BJ (cell line): ENCODE data around the gene CIAO2A. TPM values are rescaled to one million over a fixed set of nuclear protein-coding genes. Genes with fewer than 3 reads are reported as not detected.
A peak's percentile ranks its signal among the peaks of the same experiment; 100 is the strongest.

Experiments
- CTCF ChIA-PET: fragments of 350-600 bp; formaldehyde crosslinking; extraction: SDS; loops from one replicate; lab custom pipeline; 2021; ENCODE audit warnings: antibody characterized with exemption, inconsistent platforms; lab: Yijun Ruan, JAX
- POLR2A ChIA-PET: fragments of 300-600 bp; sonication (Branson Sonifier 250); formaldehyde crosslinking; extraction: SDS; loops from one replicate; lab custom pipeline; 2021; ENCODE audit warnings: antibody characterized with exemption; lab: Charles Lee
- DNase-seq: peaks from one replicate; pipeline ENCODE4 v3.0.0-alpha.2; 2011; ENCODE audit warnings: low read depth
- H3K27me3 ChIP-seq: 2 replicates; pipeline ENCODE4 v1.6.0; 2011; ENCODE audit warnings: low read length; ENCODE audit not compliant: control insufficient read depth, insufficient read depth
- H3K36me3 ChIP-seq: 2 replicates; pipeline ENCODE4 v1.5.1; 2011; ENCODE audit warnings: low read length; ENCODE audit not compliant: control insufficient read depth, insufficient read depth
- H3K4me3 ChIP-seq: 2 replicates; pipeline ENCODE4 v1.5.1; 2011; ENCODE audit warnings: low read depth, mild to moderate bottlenecking, control low read depth, low read length
- CTCF ChIP-seq: IDR thresholded peaks from 2 replicates; pipeline ENCODE4 v1.5.1; 2011; ENCODE audit warnings: low read depth, mild to moderate bottlenecking, control low read depth, inconsistent platforms, low read length, moderate library complexity; ENCODE audit not compliant: insufficient read depth
- polyA plus RNA-seq: library from polyadenylated mRNA; depleted of rRNA; stranded (reverse); fragments of >200 nt; gene quantifications from 2 replicates; pipeline ENCODE4 v1.2.3, GENCODE V29; 2011

CIAO2A gene
- polyA plus RNA-seq, 1 experiment, result 24.6 TPM

- ChIA-PET POLR2A (no interaction called here), CTCF (interaction anchor here (0.6 to 1.4 kb wide), 4 partner anchors 107 to 644 kb away, joined by 3 to 7 read pairs (median 3); no protein-coding TSS in a partner anchor)
- no peaks in the 10 kb centered on the region for H3K36me3 ChIP-seq
- H3K27me3 ChIP-seq, result no peaks in the 10 kb centered on the region
- no peak overlapping the region for H3K4me3 ChIP-seq
- no peak for TF ChIP-seq CTCF
- DNase-seq, result no peak
Measured at GRCh38 chr15:64071931-64072765, 21.5 kb downstream of the CIAO2A start.

GRCh38 chr15:64070965-64071851 lies 22.4 kb downstream of the CIAO2A start:
- ChIA-PET POLR2A (no interaction called here), CTCF (interaction anchor here (0.6 to 1.4 kb wide), 4 partner anchors 191 to 645 kb away, joined by 3 to 7 read pairs (median 3); no protein-coding TSS in a partner anchor)

GRCh38 chr15:64070106-64070505 lies 23.5 kb downstream of the CIAO2A start:
- ChIA-PET POLR2A (no interaction called here), CTCF (interaction anchor here (0.9 to 5.4 kb wide), 5 partner anchors 24 to 459 kb away, joined by 3 to 56 read pairs (median 8); partner anchors contain the start of genes DAPK2 and HERC1)
- Histone ChIP-seq H3K4me3 (no peak overlapping the region), H3K36me3 (no peaks in the 10 kb centered on the region), H3K27me3 (no peaks in the 10 kb centered on the region)
- no peak for DNase-seq
- TF ChIP-seq CTCF, result no peak

More at GRCh38 chr15:64070965-64071851, 22.4 kb downstream of the CIAO2A start:
- H3K36me3 ChIP-seq, result no peaks in the 10 kb centered on the region
- no peak overlapping the region for H3K4me3 ChIP-seq
- H3K27me3 ChIP-seq, result no peaks in the 10 kb centered on the region
- no peak for TF ChIP-seq CTCF
- DNase-seq, result peak; percentile 53

- CTCF ChIA-PET, result interaction anchor here (0.6 to 5.4 kb wide), 33 partner anchors 11 to 776 kb away, joined by 3 to 56 read pairs (median 4); partner anchors contain the start of gene DAPK2
- Histone ChIP-seq H3K4me3 (no peak overlapping the region), H3K36me3 (no peaks in the 10 kb centered on the region), H3K27me3 (no peaks in the 10 kb centered on the region)
- DNase-seq, result no peak
- no peak for TF ChIP-seq CTCF
- POLR2A ChIA-PET, result no interaction called here
Measured at GRCh38 chr15:64068133-64068532, 25.5 kb downstream of the CIAO2A start.
